Measurements from ENCODE around the gene KPTN.

KPTN gene

DNA sequence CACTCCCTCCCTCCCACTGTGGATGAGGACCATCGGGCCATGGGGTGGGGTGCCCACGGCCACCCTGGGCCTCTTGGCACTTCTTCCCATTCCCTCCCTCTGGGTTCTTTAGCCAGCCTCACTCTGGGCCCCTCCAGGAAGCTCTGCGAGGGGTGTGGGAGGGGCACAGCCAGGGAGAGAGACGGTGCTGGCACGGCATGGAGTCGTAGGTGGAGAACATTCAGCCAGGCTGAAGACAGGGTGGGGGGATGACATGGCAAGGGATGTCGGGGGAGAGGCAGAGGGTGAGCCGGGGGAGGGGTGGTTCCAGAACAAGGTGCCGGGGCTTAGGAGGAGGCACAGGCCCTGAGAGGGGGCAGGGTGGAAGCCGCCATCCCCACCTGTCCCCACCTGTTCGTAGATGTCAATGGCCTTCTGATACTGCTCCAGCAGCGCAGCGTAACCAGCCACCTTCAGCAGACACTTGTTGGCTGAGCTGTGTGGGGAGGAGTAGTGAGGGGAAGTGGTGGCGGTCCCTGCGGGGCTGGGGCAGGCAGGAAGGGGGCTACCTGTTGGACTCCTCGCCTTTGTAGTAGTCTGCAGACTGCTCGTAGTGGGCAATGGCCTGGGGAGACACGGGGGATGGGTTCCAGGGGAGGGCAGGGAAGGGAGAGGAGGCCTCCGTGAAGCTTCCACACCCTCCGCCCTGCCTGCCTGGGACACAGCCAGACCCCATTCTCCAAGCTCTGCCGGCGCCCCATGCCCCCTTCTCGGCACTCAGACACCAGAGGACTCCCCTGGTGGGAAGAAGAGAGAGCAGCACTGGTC lies 8.8 kb upstream of the KPTN start:
- no peak overlapping the region for H3K4me3 ChIP-seq (ENCODE audit: low read depth, low read length)
- TF ChIP-seq, protein P1, sequence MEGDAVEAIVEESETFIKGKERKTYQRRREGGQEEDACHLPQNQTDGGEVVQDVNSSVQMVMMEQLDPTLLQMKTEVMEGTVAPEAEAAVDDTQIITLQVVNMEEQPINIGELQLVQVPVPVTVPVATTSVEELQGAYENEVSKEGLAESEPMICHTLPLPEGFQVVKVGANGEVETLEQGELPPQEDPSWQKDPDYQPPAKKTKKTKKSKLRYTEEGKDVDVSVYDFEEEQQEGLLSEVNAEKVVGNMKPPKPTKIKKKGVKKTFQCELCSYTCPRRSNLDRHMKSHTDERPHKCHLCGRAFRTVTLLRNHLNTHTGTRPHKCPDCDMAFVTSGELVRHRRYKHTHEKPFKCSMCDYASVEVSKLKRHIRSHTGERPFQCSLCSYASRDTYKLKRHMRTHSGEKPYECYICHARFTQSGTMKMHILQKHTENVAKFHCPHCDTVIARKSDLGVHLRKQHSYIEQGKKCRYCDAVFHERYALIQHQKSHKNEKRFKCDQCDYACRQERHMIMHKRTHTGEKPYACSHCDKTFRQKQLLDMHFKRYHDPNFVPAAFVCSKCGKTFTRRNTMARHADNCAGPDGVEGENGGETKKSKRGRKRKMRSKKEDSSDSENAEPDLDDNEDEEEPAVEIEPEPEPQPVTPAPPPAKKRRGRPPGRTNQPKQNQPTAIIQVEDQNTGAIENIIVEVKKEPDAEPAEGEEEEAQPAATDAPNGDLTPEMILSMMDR (IDR thresholded peaks at IDR 0.05; ENCODE audit: low read depth, low read length) = no peak
- peak overlapping the region; percentile 44; the same call in 1 of the 2 replicates for H3K27ac ChIP-seq
- DNase-seq = no peak
- H3K9me3 ChIP-seq (ENCODE audit: severe bottlenecking) = no peaks in the 10 kb centered on the region
- H3K27me3 ChIP-seq (ENCODE audit: insufficient read depth, low read depth, severe bottlenecking) = no peaks in the 10 kb centered on the region
- peaks cover 80% of the 10 kb centered on the region for H3K36me3 ChIP-seq

GRCh38 chr19:47492137-47492533 lies 8.1 kb upstream of the KPTN start:
- H3K9me3 ChIP-seq (ENCODE audit: severe bottlenecking) = no peaks in the 10 kb centered on the region
- no peaks in the 10 kb centered on the region for H3K27me3 ChIP-seq (ENCODE audit: insufficient read depth, low read depth, severe bottlenecking)
- no peak overlapping the region for H3K4me3 ChIP-seq (ENCODE audit: low read depth, low read length)
- TF ChIP-seq, protein P1 (IDR thresholded peaks at IDR 0.05; ENCODE audit: low read depth, low read length) = no peak
- H3K36me3 ChIP-seq = peaks cover 80% of the 10 kb centered on the region
- DNase-seq = no peak
- H3K27ac ChIP-seq = no peak overlapping the region

DNA sequence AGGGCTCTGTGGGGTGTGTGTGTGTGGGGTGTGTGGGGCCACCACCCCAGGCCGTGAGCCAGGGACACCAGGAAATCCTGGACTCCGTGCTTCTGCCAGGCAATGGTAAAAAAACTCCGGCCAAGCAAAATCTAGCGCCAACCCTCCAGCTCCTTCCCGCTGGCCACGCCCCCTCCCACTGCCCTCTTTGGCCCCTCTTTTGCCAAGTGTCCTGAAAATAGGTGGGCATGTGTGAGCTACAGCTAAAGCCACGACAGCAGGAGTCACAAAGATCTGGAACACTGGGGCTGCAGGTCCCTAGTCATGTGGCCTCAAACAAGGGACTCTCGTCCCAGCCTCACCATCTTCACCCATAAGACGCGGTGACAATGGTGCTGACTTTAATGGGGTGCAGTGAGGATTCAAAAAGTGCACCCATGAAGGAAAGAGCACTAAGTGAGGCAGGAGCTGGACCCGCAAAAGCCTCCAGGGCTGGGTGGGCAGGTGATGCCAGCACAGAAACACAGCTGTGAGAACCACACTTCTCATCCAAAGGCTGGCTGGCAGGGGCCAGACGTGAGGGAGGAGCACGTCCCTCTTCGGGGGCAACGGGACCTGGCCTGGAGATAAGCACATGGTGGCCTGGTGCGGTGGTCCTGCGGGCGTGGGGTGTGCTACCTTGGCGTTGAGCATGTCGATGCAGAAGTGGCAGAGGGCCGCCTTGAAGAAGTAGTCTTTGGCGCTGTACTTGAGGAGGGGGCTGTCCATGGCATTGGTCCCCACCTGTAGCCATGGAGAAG lies 7.5 kb upstream of the KPTN start:
- Histone ChIP-seq H3K9me3 (ENCODE audit: severe bottlenecking) (no peaks in the 10 kb centered on the region), H3K4me3 (ENCODE audit: low read depth, low read length) (no peak overlapping the region), H3K36me3 (peaks cover 78% of the 10 kb centered on the region), H3K27ac (peak overlapping the region; percentile 21; the same call in 1 of the 2 replicates), H3K27me3 (ENCODE audit: insufficient read depth, low read depth, severe bottlenecking) (no peaks in the 10 kb centered on the region)
- TF ChIP-seq, protein P1 (IDR thresholded peaks at IDR 0.05; ENCODE audit: low read depth, low read length) = no peak
- no peak for DNase-seq

DNA sequence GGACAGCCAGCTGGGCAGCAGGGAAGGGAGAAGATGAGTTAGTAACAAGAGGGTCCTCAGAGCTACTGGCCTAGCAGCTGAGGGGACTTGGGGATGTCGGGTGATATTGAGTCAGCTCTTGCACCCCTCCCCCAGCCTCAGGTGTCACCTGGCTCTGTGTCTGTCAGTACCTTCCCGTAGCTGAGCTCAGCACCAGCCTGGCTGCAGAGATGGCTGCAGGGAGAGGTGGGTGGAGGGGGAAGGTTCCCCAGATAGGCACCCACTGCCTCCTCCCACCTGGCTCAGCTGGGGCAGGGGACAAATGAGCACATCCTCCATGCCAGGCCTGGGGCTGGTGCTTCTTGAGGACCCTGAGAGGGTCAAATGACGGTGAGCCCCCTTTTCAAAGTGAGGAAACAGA lies 6.8 kb upstream of the KPTN start:
- Histone ChIP-seq H3K9me3 (ENCODE audit: severe bottlenecking) (no peaks in the 10 kb centered on the region), H3K27me3 (ENCODE audit: insufficient read depth, low read depth, severe bottlenecking) (no peaks in the 10 kb centered on the region), H3K27ac (peak overlapping the region; percentile 21; the same call in 1 of the 2 replicates), H3K36me3 (peaks cover 75% of the 10 kb centered on the region), H3K4me3 (ENCODE audit: low read depth, low read length) (no peak overlapping the region)
- no peak for DNase-seq
- TF ChIP-seq, protein P1 (IDR thresholded peaks at IDR 0.05; ENCODE audit: low read depth, low read length) = no peak

DNA sequence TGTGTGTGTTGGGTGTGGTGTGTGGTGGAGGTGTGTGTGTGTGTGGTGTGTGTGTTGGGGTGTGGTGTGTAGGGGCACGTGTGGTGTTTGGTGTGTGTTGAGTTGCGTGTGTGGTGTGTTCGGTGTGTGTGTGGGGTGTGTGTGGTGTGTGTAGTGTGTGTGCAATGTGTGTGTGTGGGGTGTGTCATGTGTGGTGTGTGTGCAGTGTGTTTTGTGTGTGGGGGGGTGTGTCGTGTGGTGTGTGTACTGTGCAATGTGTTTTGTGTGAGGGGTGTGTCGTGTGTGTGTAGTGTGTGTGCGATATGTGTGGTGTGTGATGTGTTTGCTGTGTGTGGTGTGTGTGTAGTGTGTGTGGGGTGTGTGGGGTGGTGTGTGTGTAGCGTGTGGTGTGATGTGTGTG lies 6.0 kb upstream of the KPTN start:
- Histone ChIP-seq H3K36me3 (peaks cover 82% of the 10 kb centered on the region), H3K27ac (no peak overlapping the region), H3K9me3 (ENCODE audit: severe bottlenecking) (no peaks in the 10 kb centered on the region), H3K27me3 (ENCODE audit: insufficient read depth, low read depth, severe bottlenecking) (no peaks in the 10 kb centered on the region), H3K4me3 (ENCODE audit: low read depth, low read length) (no peak overlapping the region)
- TF ChIP-seq, protein P1 (IDR thresholded peaks at IDR 0.05; ENCODE audit: low read depth, low read length) = no peak
- DNase-seq = no peak

Data from WERI-Rb-1 (cell line).